ENCODE data around the gene MBP. TPM values are rescaled to one million over a fixed set of nuclear protein-coding genes. Genes with fewer than 3 reads are reported as not detected.

The MBP gene
- total RNA-seq, 6 experiments from 2014 or later = 0.05 to 0.23 (median 0.12) TPM; not detected in 1

GRCh38 chr18:77087393-77088141 lies 45.0 kb downstream of the MBP start:
- Mint-ChIP-seq H3K4me3 (peak overlapping the region; percentile 77), H3K27ac (no peak overlapping the region)

GRCh38 chr18:77086656-77087392 lies 45.8 kb downstream of the MBP start:
- peaks cover 2% of the 10 kb centered on the region for H3K27me3 Mint-ChIP-seq (ENCODE audit: insufficient read depth)
- H3K36me3 Mint-ChIP-seq (ENCODE audit: low read depth) = no peaks in the 10 kb centered on the region
- no peaks in the 10 kb centered on the region for H3K9me3 Mint-ChIP-seq
- H3K4me1 Mint-ChIP-seq (ENCODE audit: low read depth) = peaks cover 24% of the 10 kb centered on the region
- DNase-seq = no peak
- TF ChIP-seq CTCF (IDR thresholded peaks at IDR 0.05) = no peak
- H3K4me3 Mint-ChIP-seq = peak overlapping the region; percentile 77
- H3K27ac Mint-ChIP-seq = peak overlapping the region; percentile 3; the same call in 1 of the 2 replicates

More at GRCh38 chr18:77087393-77088141, 45.0 kb downstream of the MBP start:
- no peak for DNase-seq
- Mint-ChIP-seq H3K4me1 (ENCODE audit: low read depth) (peaks cover 24% of the 10 kb centered on the region), H3K36me3 (ENCODE audit: low read depth) (no peaks in the 10 kb centered on the region), H3K9me3 (no peaks in the 10 kb centered on the region), H3K27me3 (ENCODE audit: insufficient read depth) (peaks cover 4% of the 10 kb centered on the region)
- no peak for TF ChIP-seq CTCF (IDR thresholded peaks at IDR 0.05)

GRCh38 chr18:77086034-77086433 lies 46.5 kb downstream of the MBP start:
- H3K9me3 Mint-ChIP-seq = no peaks in the 10 kb centered on the region
- H3K27ac Mint-ChIP-seq = peak overlapping the region; percentile 3; the same call in 1 of the 2 replicates
- no peaks in the 10 kb centered on the region for H3K36me3 Mint-ChIP-seq (ENCODE audit: low read depth)
- no peak for TF ChIP-seq CTCF (IDR thresholded peaks at IDR 0.05)
- peak overlapping the region; percentile 77; the same call in 1 of the 2 replicates for H3K4me3 Mint-ChIP-seq
- no peaks in the 10 kb centered on the region; the same call in none of the 2 replicates for H3K27me3 Mint-ChIP-seq (ENCODE audit: insufficient read depth)
- DNase-seq = peak; percentile 79
- H3K4me1 Mint-ChIP-seq (ENCODE audit: low read depth) = peaks cover 30% of the 10 kb centered on the region

GRCh38 chr18:77084688-77085035 lies 47.9 kb downstream of the MBP start:
- TF ChIP-seq CTCF (IDR thresholded peaks at IDR 0.05) = no peak
- peaks cover 35% of the 10 kb centered on the region for H3K4me1 Mint-ChIP-seq (ENCODE audit: low read depth)
- no peak overlapping the region for H3K4me3 Mint-ChIP-seq
- no peaks in the 10 kb centered on the region for H3K9me3 Mint-ChIP-seq
- no peaks in the 10 kb centered on the region for H3K36me3 Mint-ChIP-seq (ENCODE audit: low read depth)
- H3K27me3 Mint-ChIP-seq (ENCODE audit: insufficient read depth) = no peaks in the 10 kb centered on the region; the same call in none of the 2 replicates
- no peak for DNase-seq
- H3K27ac Mint-ChIP-seq = no peak overlapping the region

GRCh38 chr18:77082316-77082955 lies 50.1 kb downstream of the MBP start:
- Mint-ChIP-seq H3K9me3 (no peaks in the 10 kb centered on the region), H3K4me1 (ENCODE audit: low read depth) (peaks cover 52% of the 10 kb centered on the region), H3K27ac (no peak overlapping the region; the same call in 1 of the 2 replicates), H3K36me3 (ENCODE audit: low read depth) (no peaks in the 10 kb centered on the region), H3K4me3 (no peak overlapping the region), H3K27me3 (ENCODE audit: insufficient read depth) (peaks cover 2% of the 10 kb centered on the region)
- no peak for DNase-seq
- TF ChIP-seq CTCF (IDR thresholded peaks at IDR 0.05) = no peak
